ENCODE results near the gene LRRC75B. TPM values are rescaled to one million over a fixed set of nuclear protein-coding genes. Genes with fewer than 3 reads are reported as not detected.
"Not testable (repeated sequence)": the region's sequence is repeated elsewhere in the genome, so short reads cannot be mapped to it uniquely, and the experiment has no call there.

The LRRC75B gene, protein sequence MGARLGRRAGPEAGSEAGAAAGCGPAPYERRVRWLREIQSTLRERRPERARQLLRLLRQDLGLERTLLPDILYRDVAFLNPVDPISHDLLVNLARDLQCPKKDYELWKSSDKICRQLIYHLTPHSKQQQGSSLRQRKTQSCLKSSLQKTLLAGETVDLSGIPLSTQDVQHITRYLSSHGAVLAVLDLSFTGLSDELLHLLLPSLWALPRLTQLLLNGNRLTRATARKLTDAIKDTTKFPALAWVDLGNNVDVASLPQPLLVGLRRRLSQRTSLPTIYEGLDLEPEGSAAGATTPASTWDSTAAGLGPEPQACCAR
- total RNA-seq, result 10 to 100 TPM in 1 of 2 donors, 1 to 10 TPM in 1; 9.5 to 15.2 TPM
- long read RNA-seq, partial matches to known transcripts, result 4 of 21 reads
- long read RNA-seq, other reads (novel, unspliced or antisense), result 13 of 21 reads

DNA sequence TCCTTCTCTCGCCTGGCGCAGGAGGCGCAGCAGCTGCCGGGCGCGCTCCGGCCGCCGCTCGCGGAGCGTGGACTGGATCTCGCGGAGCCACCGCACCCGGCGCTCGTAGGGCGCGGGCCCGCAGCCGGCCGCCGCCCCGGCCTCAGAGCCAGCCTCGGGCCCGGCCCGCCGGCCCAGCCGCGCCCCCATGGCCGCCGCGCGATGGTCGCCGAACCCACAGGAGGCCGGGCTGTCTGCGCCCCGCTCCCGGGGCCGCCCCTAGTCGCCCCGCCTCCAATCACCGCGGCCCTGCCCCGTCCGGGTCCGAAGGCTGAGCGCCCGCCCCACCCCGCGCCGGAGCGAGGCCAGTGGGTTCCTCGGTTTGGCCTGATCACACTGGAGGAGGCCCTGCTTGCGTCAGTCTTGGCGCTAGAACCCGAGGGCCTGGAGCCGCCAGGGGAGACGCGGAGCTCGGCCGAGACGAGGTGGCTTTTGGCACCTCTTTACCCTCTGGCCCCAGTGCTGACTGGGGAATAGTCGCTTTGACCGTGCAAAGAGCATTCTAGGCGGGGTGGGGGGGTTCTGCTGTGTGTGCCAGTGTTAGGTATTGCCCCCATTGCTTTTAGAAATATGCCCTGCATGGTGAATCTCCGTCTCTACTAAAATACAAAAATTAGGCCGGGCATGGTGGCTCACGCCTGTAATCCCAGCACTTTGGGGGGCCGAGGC lies at the start of gene LRRC75B:
LRRC75B (minus strand) TSS at position 223 of the 708 bp plus-strand sequence; CDS start at position 189, 34 bp downstream.
- DNase-seq, result peak; percentile 92
- intact Hi-C loops (cut with DNase I, micrococcal nuclease), result no loop called here
- ATAC-seq, result peak; percentile 87

DNA sequence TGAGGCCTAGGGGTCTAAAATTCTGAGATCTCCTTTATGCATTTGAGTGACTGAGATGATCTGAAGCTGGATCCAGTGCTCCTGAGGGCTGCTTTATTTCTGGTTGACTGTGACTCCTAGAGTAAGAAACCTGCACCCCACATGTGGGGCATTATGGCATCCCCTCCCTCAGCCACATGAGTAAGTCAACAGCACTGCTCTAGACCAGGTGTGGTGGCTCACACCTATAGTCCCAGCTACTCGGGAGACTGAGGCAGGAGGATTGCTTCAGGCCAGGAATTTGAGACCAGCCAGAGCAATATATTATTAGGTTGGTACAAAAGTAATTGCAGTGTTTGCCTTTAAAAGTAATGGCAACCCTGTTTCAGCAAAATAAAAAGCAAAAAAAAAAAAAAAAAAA lies 49.4 kb upstream of the LRRC75B start:
- ATAC-seq; intact Hi-C loops (cut with DNase I, micrococcal nuclease); DNase-seq: not testable (repeated sequence)

DNA sequence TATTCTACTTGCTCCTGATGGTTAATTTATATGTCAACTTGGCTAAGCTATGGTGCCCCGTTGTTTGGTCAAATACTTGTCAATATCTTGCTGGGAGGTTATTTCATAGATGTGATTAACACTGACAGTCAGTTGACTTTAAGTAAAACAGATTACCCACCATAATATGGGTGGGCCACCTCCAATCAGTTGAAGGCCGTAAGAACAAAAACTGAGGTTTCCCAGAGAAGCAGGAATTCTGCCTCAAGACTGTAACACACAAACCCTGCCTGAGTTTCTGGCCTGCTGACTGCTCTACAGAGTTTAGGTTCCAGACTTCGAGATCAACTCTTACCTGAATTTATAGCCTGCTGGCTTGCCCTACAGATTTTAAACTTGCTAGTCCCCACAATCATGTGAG lies 43.6 kb upstream of the LRRC75B start:
- intact Hi-C loops (cut with DNase I, micrococcal nuclease); DNase-seq; ATAC-seq: not testable (repeated sequence)

DNA sequence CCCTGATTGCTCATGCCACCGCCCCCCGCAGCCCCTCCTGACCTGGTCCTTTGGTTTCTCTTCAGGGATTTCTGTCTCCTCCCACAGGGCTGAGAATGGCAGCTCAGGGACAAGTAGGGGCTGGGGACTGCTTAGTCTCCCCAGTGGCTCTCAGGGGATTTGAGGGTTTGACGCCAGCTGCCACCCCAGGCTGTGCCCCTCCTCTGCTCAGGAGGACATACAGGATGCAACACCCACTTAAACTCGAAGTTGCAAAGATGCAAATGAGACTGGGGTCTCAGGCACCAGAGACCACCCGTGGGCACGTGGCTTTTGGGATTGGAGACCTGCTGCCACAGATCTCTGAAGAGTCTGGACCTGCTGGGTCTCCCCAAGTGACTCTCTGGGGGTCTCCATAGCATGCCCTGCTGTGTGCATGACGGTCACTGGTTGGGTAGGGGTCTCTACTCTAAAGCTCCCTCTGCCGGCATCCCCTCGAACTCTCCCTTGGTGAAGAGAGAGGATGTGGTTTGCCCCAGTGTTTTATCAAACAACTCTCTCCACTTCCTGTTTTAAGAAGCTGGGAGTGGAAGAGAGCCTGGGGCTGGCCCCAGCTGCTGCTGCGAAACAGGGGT lies 42.0 kb upstream of the LRRC75B start:
- DNase-seq; intact Hi-C loops (cut with DNase I, micrococcal nuclease); ATAC-seq: not testable (repeated sequence)

DNA sequence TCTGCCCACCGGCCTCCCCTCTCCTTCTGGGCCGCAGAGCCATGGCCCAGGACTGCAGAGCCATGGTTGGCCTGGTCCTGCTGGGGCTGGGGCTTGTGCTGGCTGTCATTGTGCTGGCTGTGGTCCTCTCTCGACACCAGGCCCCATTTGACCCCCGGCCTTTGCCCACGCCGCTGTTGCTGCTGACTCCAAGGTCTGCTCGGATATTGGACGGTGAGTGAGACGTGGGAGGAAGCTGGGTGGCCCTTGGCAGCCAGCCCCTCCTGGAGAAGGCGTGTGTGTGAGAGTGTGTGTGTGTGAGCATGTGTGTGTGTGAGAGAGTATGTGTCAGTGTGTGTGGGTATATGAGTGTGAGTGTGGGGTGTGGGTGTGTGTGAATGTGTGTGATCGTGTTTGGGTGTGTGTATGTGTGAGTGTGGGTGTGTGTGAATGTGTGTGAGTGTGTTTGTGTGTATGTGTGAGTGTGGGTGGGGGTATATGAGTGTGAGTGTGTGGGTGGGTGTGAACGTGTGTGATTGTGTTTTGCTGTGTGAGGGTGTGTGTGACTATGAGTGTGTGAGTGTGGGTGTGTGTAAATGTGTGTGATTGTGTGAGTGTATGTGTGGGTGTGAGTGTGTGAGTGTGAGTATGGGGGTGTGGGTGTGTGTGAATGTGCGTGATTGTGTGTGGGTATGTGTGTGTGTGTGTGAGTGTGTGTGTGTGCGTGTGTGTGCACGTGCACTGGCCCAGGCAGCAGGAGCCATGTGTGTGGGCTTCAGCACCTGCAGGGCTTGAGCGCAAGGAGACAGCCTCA lies 40.6 kb upstream of the LRRC75B start:
- ATAC-seq; intact Hi-C loops (cut with DNase I, micrococcal nuclease); DNase-seq: not testable (repeated sequence)

DNA sequence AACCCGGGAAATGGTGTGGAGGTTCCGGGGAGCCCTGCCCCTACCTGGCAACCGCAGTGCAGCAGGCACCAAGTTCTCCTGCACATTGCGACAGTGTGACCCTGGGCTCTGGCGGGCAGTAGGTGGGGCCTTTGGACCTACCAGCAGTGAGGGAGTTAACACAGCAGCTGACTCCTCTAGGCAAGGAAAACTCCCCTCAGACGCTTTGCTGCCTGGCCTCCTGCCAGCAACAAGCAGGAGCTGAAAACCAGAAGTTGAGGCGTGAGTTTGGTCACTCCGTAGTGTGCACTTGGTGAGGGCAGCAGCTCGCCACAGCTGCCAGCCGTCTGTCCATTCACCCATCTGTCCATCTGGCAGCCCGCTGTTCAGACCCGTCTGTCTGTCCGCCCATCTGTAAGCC lies 39.8 kb upstream of the LRRC75B start:
- ATAC-seq; DNase-seq; intact Hi-C loops (cut with DNase I, micrococcal nuclease): not testable (repeated sequence)

DNA sequence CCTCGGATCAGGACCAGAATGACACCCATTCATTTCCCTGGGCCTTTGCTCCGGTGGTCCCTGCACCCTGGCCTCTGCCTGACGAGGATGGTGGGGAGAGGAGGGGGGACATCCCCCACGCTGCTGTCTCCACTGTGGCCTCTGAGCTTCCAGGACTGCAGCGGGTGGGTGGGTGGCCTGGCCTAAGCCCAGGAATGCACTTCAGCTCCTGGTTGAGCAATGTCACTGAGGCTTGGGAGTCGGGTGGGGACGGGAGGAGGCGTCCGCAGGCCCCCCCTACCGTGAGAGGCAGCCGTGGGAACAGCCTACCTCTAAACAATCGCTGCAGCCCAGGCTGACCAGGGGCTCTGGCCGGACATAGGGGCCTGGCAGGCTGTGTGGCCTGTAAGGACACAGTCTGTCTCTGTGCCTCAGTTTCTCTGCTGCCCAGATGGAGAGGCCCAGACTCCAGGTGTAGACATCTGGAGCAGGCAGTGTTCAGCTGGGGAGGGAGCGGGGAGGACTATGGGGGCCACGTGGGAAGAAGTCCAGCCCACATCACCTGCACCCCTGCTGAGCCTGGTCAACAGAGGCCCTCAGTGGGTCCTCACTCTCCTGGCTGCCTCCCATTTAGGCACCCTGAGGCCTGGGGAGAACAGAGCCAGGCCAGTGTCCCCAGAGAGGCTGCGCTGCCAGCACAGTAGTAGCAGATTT lies 38.7 kb upstream of the LRRC75B start:
- DNase-seq; intact Hi-C loops (cut with DNase I, micrococcal nuclease); ATAC-seq: not testable (repeated sequence)

DNA sequence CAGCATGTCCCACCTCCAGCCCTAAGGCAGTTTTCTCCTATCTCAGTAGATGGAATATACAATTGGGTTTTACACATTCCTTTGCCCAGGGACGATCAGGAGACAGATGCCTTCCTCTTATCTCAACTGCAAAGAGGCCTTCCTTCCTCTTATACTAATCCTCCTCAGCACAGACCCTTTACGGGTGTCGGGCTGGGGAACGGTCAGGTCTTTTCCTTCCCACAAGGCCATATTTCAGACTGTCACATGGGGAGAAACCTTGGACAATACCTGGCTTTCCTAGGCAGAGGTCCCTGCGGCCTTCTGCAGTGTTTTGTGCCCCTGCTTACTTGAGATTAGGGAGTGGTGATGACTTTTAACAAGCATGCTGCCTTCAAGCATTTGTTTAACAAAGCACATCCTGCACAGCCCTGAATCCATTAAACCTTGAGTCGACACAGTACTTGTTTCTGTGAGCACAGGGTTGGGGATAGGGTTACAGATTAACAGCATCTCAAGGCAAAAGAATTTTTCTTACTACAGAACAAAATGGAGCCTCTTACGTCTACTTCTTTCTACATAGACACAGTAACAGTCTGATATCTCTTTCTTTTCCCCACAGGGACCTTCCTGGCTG lies 38.0 kb upstream of the LRRC75B start:
- intact Hi-C loops (cut with DNase I, micrococcal nuclease); DNase-seq; ATAC-seq: not testable (repeated sequence)

DNA sequence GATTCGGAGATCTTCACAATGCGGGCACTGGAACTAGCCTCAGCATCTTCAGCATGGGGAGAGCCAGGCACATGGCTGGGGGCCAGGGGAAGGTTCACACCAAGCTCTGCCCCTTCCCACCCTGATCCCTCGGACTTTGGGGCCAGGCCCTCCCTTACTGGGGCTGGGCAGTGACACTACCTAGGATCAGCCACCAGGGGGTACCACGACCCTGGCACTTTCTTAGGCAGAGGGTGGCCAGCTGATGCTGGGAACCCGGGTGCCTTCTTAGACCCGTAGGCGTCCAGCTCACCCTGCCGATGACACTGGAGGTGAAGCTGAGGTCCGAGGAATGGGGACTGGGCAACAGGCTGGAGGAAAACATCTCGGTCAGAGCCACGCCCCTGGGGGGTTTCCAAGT lies 36.2 kb upstream of the LRRC75B start:
- intact Hi-C loops (cut with DNase I, micrococcal nuclease); ATAC-seq; DNase-seq: not testable (repeated sequence)

DNA sequence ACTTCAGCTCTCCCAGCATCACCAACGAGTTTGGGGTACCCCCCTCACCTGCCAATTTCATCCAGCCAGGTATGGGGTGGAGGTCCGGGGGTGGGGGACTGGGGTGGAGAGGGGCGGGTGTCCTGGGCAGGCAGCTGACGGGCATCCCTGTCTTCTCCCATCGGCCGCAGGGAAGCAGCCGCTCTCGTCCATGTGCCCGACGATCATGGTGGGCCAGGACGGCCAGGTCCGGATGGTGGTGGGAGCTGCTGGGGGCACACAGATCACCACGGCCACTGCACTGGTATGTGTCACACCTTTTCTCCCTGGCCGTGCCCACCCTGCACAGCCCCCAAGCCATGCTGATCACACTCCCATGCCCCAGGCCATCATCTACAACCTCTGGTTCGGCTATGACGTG lies 35.0 kb upstream of the LRRC75B start:
- ATAC-seq; intact Hi-C loops (cut with DNase I, micrococcal nuclease): not testable (repeated sequence)

DNA sequence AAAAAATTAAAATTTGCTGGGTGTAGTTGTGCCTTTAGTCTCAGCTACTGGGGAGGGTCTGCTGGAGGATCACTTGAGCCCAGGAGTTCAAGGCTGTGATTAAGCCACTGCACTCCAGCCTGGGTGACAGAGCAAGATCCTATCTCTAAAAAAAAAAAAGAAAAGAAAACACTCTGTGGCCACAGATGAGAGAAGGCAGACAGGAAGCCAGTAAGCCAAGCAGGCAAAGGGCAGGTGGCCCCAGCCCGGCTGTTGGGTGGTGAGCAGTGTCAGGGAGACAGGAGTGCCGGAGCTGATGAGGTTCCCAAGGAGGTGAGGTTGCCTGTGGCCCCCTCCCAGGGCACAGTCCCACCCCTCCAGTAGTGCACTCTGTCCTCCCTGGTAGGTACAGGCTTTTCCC lies 29.7 kb upstream of the LRRC75B start:
- ATAC-seq; DNase-seq; intact Hi-C loops (cut with DNase I, micrococcal nuclease): not testable (repeated sequence)

More for the DNA sequence above, 35.0 kb upstream of the LRRC75B start:
- DNase-seq, result not testable (repeated sequence)

DNA sequence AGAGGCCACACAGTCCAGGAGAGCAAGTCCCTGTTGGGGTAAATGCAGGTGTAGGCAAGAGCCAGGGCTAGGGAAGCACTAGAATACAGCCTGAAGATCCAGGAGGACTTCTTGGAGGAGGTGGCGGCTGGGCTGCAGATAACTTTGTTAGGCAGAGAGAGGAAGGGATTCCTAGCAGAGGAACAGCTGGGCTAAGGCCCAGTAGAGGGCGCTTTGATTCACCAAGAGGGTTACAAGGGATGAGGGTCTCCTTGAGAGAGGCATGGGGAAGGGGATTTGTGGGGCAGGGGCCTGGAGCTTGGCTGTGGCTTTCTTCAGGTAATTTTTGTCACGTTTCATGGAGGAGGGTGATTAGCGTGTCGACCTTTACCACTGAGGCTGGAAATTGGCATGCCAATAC lies 28.4 kb upstream of the LRRC75B start:
- intact Hi-C loops (cut with DNase I, micrococcal nuclease), result not testable (repeated sequence)

DNA sequence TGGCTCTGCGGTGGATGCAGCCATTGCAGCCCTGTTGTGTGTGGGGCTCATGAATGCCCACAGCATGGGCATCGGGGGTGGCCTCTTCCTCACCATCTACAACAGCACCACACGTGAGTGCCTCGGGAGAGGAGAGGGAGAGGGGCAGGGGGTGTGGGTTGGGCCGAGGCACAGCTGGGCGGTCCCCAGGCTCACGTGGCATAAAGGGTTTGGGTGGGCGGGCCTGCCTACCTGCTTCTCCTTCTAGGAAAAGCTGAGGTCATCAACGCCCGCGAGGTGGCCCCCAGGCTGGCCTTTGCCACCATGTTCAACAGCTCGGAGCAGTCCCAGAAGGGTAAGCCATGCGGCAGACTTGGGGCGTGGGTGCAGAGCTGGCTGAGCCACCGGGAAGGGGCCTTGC lies 21.9 kb upstream of the LRRC75B start:
- not testable (repeated sequence) for ATAC-seq

More for the DNA sequence above, 28.4 kb upstream of the LRRC75B start:
- not testable (repeated sequence) for ATAC-seq, DNase-seq

DNA sequence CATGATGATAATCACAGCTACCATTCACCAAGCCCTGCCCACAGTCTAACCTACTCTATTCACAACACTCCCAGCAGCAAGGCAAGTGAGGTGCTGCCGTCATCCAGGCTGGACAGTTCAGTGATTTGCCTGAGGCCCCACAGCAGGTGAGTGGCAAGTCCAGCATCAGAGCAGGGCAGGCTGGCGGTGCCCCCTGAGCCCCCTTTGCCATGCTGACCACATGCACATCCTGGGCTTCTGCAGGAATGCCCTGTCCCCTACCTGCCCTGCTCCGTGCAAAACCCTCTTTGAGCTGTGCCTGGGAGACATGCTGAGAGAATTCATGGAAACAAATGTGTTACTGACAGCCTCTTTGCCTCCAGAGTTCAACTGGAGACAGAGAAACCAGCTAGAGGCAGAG lies 17.0 kb upstream of the LRRC75B start:
- intact Hi-C loops (cut with DNase I, micrococcal nuclease); ATAC-seq; DNase-seq: not testable (repeated sequence)

More for the DNA sequence above, 21.9 kb upstream of the LRRC75B start:
- intact Hi-C loops (cut with DNase I, micrococcal nuclease); DNase-seq: not testable (repeated sequence)

DNA sequence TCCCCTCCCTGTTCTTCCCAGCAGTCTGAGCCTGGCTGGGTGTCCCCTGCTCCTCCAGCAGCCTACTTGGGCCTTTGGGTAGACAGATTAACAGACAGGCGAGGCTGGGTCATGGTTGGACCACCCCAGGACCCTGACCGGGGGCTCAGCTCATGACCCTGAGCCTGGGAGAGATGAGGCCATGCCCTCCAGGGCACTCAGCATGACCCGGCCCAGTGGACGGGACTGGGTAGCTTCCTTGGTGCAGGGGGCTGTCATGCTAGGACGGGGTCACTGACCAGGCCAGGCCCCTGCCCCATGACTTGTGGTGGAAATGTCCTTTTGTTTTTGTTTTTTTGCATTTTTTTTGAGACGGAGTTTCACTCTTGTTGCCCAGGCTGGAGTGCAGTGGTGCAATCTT lies 15.5 kb upstream of the LRRC75B start:
- intact Hi-C loops (cut with DNase I, micrococcal nuclease); DNase-seq; ATAC-seq: not testable (repeated sequence)

DNA sequence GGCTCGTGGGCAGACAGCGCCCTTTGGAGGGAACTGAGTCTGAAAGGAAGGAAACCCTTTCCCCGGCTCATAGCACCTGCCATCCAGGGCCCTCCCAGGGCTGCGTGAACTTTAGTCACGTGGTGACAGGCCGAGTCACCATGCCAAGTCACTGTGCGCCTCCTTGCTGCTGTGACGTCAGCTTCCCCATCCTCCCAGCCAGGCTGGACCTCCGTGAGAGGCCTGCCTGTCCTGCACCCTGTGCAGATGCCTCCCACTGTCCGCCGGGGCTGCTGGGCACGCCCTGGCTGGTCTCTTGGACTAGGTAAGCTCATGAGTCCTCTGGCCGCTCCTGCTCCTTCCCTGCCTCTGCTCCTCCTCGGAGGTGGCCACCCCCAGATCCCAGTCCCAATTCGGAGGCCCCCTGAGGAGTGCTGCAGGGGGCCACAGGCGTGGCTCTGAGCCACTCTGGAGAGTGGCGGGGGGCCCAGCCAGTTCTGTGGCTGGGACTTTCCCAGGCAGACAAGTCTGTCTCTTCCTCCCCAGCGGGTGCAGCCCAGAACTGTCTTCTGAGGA lies 14.6 kb upstream of the LRRC75B start:
- peak; percentile 7 for ATAC-seq

DNA sequence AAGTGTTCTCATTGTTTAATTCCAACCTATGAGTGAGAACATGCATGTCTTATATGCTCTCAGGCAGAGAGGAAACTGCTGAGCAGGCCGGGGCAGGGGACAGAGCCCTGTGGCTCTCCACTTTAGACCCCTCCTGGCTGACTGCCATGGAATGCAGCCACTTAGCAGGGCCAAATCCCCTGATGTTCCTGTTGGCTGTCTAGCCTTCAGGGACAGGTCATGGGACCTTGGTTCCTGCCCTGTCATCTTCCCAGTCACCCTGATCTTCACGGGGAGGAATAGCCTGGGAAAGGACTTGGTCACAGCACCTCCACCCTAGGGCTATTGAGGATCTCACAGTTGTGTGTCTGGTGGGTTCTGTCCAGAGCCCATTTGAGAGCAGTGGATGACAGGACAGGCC lies 13.5 kb upstream of the LRRC75B start:
- DNase-seq; intact Hi-C loops (cut with DNase I, micrococcal nuclease); ATAC-seq: not testable (repeated sequence)

More for the DNA sequence above, 14.6 kb upstream of the LRRC75B start:
- intact Hi-C loops (cut with DNase I, micrococcal nuclease), result not testable (repeated sequence)
- DNase-seq, result peak; percentile 48 to 70
